K562 (cell line): ENCODE data around the gene PIMREG. TPM values are rescaled to one million over a fixed set of nuclear protein-coding genes. Genes with fewer than 3 reads are reported as not detected.

ENCODE experiments used
- ATAC-seq: fragments of 200-7000 bp; cut with Tn5 transposase; 3 replicates; pipeline ENCODE4 v1.9.1; 2020; ENCODE audit warnings: moderate library complexity
- BruUV-seq: library from RNA; stranded (reverse); fragments of 400-500 nt; replicated peaks from 2 replicates; lab custom pipeline; 2021; lab: Mats Ljungman, UMichigan
- CTCF ChIA-PET: fragments of 300-600 bp; formaldehyde crosslinking; extraction: SDS; loops from one replicate; lab custom pipeline; 2021; ENCODE audit warnings: low intra/inter-chr PET ratio; lab: Yijun Ruan, JAX
- POLR2A ChIA-PET: fragments of 300-600, 350-650 bp; sonication (Branson Sonifier 250); formaldehyde crosslinking; extraction: SDS; loops from one replicate; lab custom pipeline; 2021; ENCODE audit warnings: antibody characterized with exemption, inconsistent platforms; lab: Yijun Ruan, JAX
- DNase-seq, 4 experiments: peaks; one replicate each; pipeline versions ENCODE4 v3.0.0 to v3.0.0-alpha.2; 2011 to 2018; ENCODE audit warnings: low spot score in 3 of 4, mixed read lengths in 3 of 4; ENCODE audit errors: extremely low read depth in 1 of 4
- FAIRE-seq: peaks from 2 replicates; lab custom pipeline; 2011; peaks lifted over from hg19 to GRCh38; lab: Jason Lieb, UNC
- H2AFZ ChIP-seq: 2 replicates; pipeline ENCODE4 v1.6.0; 2011; ENCODE audit warnings: low read depth, low read length, control low read depth, inconsistent platforms
- H3K27ac ChIP-seq: fragments of 200-600 bp; 3 replicates; pipeline ENCODE4 v1.8.0; 2011; ENCODE audit warnings: low read depth, mild to moderate bottlenecking, control low read depth, inconsistent platforms, low read length, moderate library complexity, mixed read lengths; ENCODE audit errors: extremely low read depth
- H3K27me3 ChIP-seq, 2 experiments: fragments of 300-600 bp in 1 of 2; 2 replicates in 1 of 2; 3 replicates in 1 of 2; pipeline versions ENCODE4 v1.6.0 to v1.8.0; 2011; ENCODE audit warnings: inconsistent platforms in 2 of 2, low read length in 2 of 2, mild to moderate bottlenecking in 1 of 2, mixed read lengths in 1 of 2, moderate library complexity in 1 of 2; ENCODE audit not compliant: control insufficient read depth in 2 of 2, insufficient read depth in 2 of 2
- H3K36me3 ChIP-seq: fragments of 300-600 bp; 3 replicates; pipeline ENCODE4 v1.8.0; 2011; ENCODE audit warnings: mild to moderate bottlenecking, low read length, inconsistent platforms; ENCODE audit not compliant: control insufficient read depth, insufficient read depth
- H3K4me1 ChIP-seq, 2 experiments: fragments of 200-600 bp in 1 of 2; replicated peaks in 1 of 2; 2 replicates in 1 of 2; 3 replicates in 1 of 2; pipeline versions ENCODE4 v1.5.1 to v1.8.0; 2011; ENCODE audit warnings: inconsistent platforms in 2 of 2, low read length in 2 of 2, mild to moderate bottlenecking in 1 of 2, mixed read lengths in 1 of 2, moderate library complexity in 1 of 2; ENCODE audit not compliant: control insufficient read depth in 2 of 2, insufficient read depth in 2 of 2
- H3K4me2 ChIP-seq: 2 replicates; pipeline ENCODE4 v1.6.1; 2011; ENCODE audit warnings: low read length, control low read depth, inconsistent platforms, mixed read lengths; ENCODE audit not compliant: insufficient read depth
- H3K4me3 ChIP-seq: fragments of 200-600 bp; sonication (generic), shearing (Covaris generic); 2 replicates; pipeline ENCODE4 v1.5.1; 2016; ENCODE audit warnings: control low read depth, inconsistent platforms
- H3K79me2 ChIP-seq: fragments of 200-600 bp; 3 replicates; pipeline ENCODE4 v1.8.0; 2011; ENCODE audit warnings: low read length, inconsistent platforms; ENCODE audit not compliant: control insufficient read depth, insufficient read depth
- H3K9ac ChIP-seq, 2 experiments: 2 replicates each; pipeline versions ENCODE4 v1.6.0 to v1.6.1; 2011; ENCODE audit warnings: low read depth in 2 of 2, low read length in 2 of 2, control low read depth in 1 of 2, inconsistent platforms in 1 of 2, mild to moderate bottlenecking in 1 of 2, mixed read lengths in 1 of 2; ENCODE audit not compliant: insufficient read depth in 1 of 2
- H3K9me1 ChIP-seq: one replicate; pipeline ENCODE4 v1.6.0; 2011; ENCODE audit warnings: inconsistent platforms, mild to moderate bottlenecking, low read length, moderate library complexity; ENCODE audit not compliant: control insufficient read depth, insufficient read depth
- H3K9me3 ChIP-seq: replicated peaks from 2 replicates; pipeline ENCODE4 v1.5.1; 2011; ENCODE audit warnings: low read depth, low read length, inconsistent platforms; ENCODE audit not compliant: control insufficient read depth, insufficient read depth
- H4K20me1 ChIP-seq: replicated peaks from 2 replicates; pipeline ENCODE4 v1.6.1; 2011; ENCODE audit warnings: low read length, inconsistent platforms, mixed read lengths; ENCODE audit not compliant: control insufficient read depth, insufficient read depth
- FOXM1 ChIP-seq, 2 experiments: fragments of 450-650 bp in 1 of 2; sonication (generic) in 1 of 2; formaldehyde crosslinking in 1 of 2; IDR thresholded peaks; 2 replicates each; pipeline versions ENCODE4 v1.6.1 to v1.9.0; 2017 to 2022; ENCODE audit warnings: low read depth in 2 of 2, mild to moderate bottlenecking in 2 of 2, missing genetic modification reagents in 1 of 2, moderate library complexity in 1 of 2
- FOXP1 ChIP-seq: sonication (generic); formaldehyde crosslinking; IDR thresholded peaks from 2 replicates; pipeline ENCODE4 v1.8.0; 2022; ENCODE audit warnings: mild to moderate bottlenecking, missing genetic modification reagents
- MTA3 ChIP-seq: fragments of 450-650 bp; formaldehyde crosslinking; IDR thresholded peaks from 2 replicates; pipeline ENCODE4 v1.6.1; 2017; ENCODE audit warnings: mild to moderate bottlenecking, borderline replicate concordance
- NR1H2 ChIP-seq: sonication (generic); formaldehyde crosslinking; IDR thresholded peaks from 2 replicates; pipeline ENCODE4 v1.4.0; 2020; ENCODE audit warnings: mild to moderate bottlenecking, missing genetic modification reagents
- PHTF2 ChIP-seq: fragments of 250-450 bp; sonication (Bioruptor Pico); IDR thresholded peaks from 2 replicates; pipeline ENCODE4 v1.5.0; 2021; ENCODE audit warnings: mild to moderate bottlenecking
- YBX1 ChIP-seq: fragments of 450-650 bp; IDR thresholded peaks from 2 replicates; pipeline ENCODE4 v1.7.1; 2016; ENCODE audit warnings: mild to moderate bottlenecking
- ZBTB33 ChIP-seq: sonication (generic); formaldehyde crosslinking; IDR thresholded peaks from 2 replicates; pipeline ENCODE4 v1.8.1; 2023; ENCODE audit warnings: mild to moderate bottlenecking, missing genetic modification reagents
- ZNF589 ChIP-seq: fragments of 200-800 bp; sonication (Bioruptor generic); IDR thresholded peaks from 2 replicates; pipeline ENCODE4 v1.6.1; 2016; ENCODE audit warnings: low read depth, missing genetic modification characterization, missing compliant biosample characterization
- ZNF655 ChIP-seq: fragments of 250-450 bp; sonication (Bioruptor Pico); IDR thresholded peaks from 2 replicates; pipeline ENCODE4 v1.5.0; 2021
- ZNF707 ChIP-seq: fragments of 250-450 bp; sonication (Bioruptor Pico); conservative IDR thresholded peaks from 2 replicates; pipeline ENCODE4 v1.8.0; 2022; ENCODE audit warnings: inconsistent platforms, mild to moderate bottlenecking, moderate library complexity
- WGBS: fragments of 100-300 bp; shearing (Covaris generic); methylation state at CpG from one replicate; pipeline ENCODE4 v1.1.6; 2016; ENCODE audit warnings: low coverage, mixed read lengths; ENCODE audit not compliant: insufficient coverage; ENCODE audit errors: missing lambda C conversion rate; 5-methylcytosine and 5-hydroxymethylcytosine counted together
- in situ Hi-C: fragments of 300-500 bp; cut with MboI; formaldehyde crosslinking; loops from 4 replicates; pipeline ENCODE4 v1.15.0; 2018; ENCODE audit warnings: inconsistent platforms, mixed read lengths
- intact Hi-C: fragments of 100-400 bp; cut with micrococcal nuclease; formaldehyde crosslinking; loops from 2 replicates; pipeline ENCODE4 v1.14.2; 2022
- polyA plus RNA-seq, 8 experiments: library from polyadenylated mRNA; depleted of rRNA in 4 of 8; stranded (reverse) in 5 of 8; unstranded in 3 of 8; fragments of >200 nt; fragmentation: Nextera tagmentation in 2 of 8; fragmentation: Illumina TruSeq in 1 of 8; extraction: Ambion mirVana in 2 of 8; extraction: Trizol in 1 of 8; gene quantifications; 2 replicates each; pipeline versions ENCODE4 v1.2.1 to v1.2.3, GENCODE V29; 2011 to 2014; ENCODE audit warnings: inconsistent platforms in 1 of 8, missing spikeins in 1 of 8
- total RNA-seq, 7 experiments: library from RNA; depleted of rRNA in 6 of 7; stranded (reverse); fragments of >200 nt in 6 of 7; fragmentation: Illumina TruSeq in 2 of 7; extraction: Trizol in 2 of 7; gene quantifications; 2 replicates each; pipeline versions ENCODE4 v1.2.1 to v1.2.3, GENCODE V29; 2011 to 2021; ENCODE audit warnings: low replicate concordance in 1 of 7

Gene PIMREG
- total and polyA plus RNA-seq, 9 of the 15 experiments (the other 6 are each of a cell fraction or from before 2014, with no cell fraction given): 1.1 to 16.7 (median 9.4) TPM

- no peak for FAIRE-seq
- Histone ChIP-seq H3K27me3 (peaks cover 2 to 39% of the 10 kb centered on the region in 2 experiments; a peak in 2 of 5 replicates), H3K4me1 (no peaks in the 10 kb centered on the region)
Observed at GRCh38 chr17:6423931-6424330, 20.3 kb upstream of the PIMREG start.

GRCh38 chr17:6425407-6425806 is 18.8 kb upstream of the PIMREG start:
- Histone ChIP-seq H4K20me1 (no peaks in the 10 kb centered on the region; the same call in 1 of the 2 replicates), H3K9me1 (no peaks in the 10 kb centered on the region), H2AFZ (no peak overlapping the region), H3K9me3 (no peaks in the 10 kb centered on the region), H3K4me1 (no peaks in the 10 kb centered on the region), H3K36me3 (no peaks in the 10 kb centered on the region), H3K27me3 (peaks cover 0 to 36% of the 10 kb centered on the region in 2 experiments; a peak in 2 of 5 replicates), H3K4me3 (no peak overlapping the region), H3K79me2 (no peaks in the 10 kb centered on the region), H3K4me2 (no peak overlapping the region), H3K27ac (no peak overlapping the region), H3K9ac (no peak overlapping the region; a peak in 1 of 4 replicates)
- no peak for FAIRE-seq
- no TSS peak for BruUV-seq
- DNase-seq: no peak
- POLR2A ChIA-PET: interaction anchor here (0.6 to 1.2 kb wide), 2 partner anchors 11 to 223 kb away, joined by 3 to 5 read pairs; no protein-coding TSS in a partner anchor
- WGBS: 12% methylated on average over 5 of the region's 18 CpGs
- in situ Hi-C loops (loop anchor here (5.0 to 25.0 kb wide), 2 partner anchors 838 to 1188 kb away; partner anchors contain the start of gene SCIMP), intact Hi-C loops (loop anchor here (10.0 kb wide), 1 partner anchor 831 kb away; no protein-coding TSS in a partner anchor)
- ATAC-seq: no peak
- CTCF ChIA-PET: no interaction called here
- TF ChIP-seq YBX1: no peak
- no peak for TF ChIP-seq ZNF655
- TF ChIP-seq ZBTB33 (CRISPR knock-in tag): no peak
- no peak for TF ChIP-seq PHTF2 (CRISPR knock-in tag)
- TF ChIP-seq ZNF589 (CRISPR knock-in tag): no peak
- no peak for TF ChIP-seq ZNF707 (CRISPR knock-in tag)

More at GRCh38 chr17:6423931-6424330, 20.3 kb upstream of the PIMREG start:
- no peak overlapping the region for H3K9ac ChIP-seq
- no peak overlapping the region for H3K27ac ChIP-seq
- CTCF ChIA-PET: no interaction called here
- H3K4me2 ChIP-seq: no peak overlapping the region
- DNase-seq: no peak
- TF ChIP-seq NR1H2 (no peak), FOXP1 (CRISPR knock-in tag) (no peak), MTA3 (no peak), FOXM1 (IDR thresholded peaks at IDR 0.05; ENCODE audit: low read depth) (no peak), FOXM1 (CRISPR knock-in tag; IDR thresholded peaks at IDR 0.05; ENCODE audit: low read depth) (no peak)
- TF ChIP-seq, all 486 proteins: peak for 0
- no peaks in the 10 kb centered on the region for H3K36me3 ChIP-seq
- H4K20me1 ChIP-seq: no peaks in the 10 kb centered on the region; the same call in 1 of the 2 replicates
- in situ Hi-C loops (loop anchor here (25.0 kb wide), 1 partner anchor 712 kb away; no protein-coding TSS in a partner anchor), intact Hi-C loops (loop anchor here (5.0 to 10.0 kb wide), 2 partner anchors 829 to 1177 kb away; no protein-coding TSS in a partner anchor)
- H3K9me3 ChIP-seq: no peaks in the 10 kb centered on the region
- no TSS peak for BruUV-seq
- POLR2A ChIA-PET: interaction anchor here (0.7 kb wide), 1 partner anchor 35 kb away, joined by 3 read pairs; no protein-coding TSS in a partner anchor
- ATAC-seq: no peak
- no peak overlapping the region for H2AFZ ChIP-seq
- H3K79me2 ChIP-seq: no peaks in the 10 kb centered on the region
- 1% methylated on average over 14 of the region's 14 CpGs for WGBS
- no peak overlapping the region for H3K4me3 ChIP-seq
- no peaks in the 10 kb centered on the region for H3K9me1 ChIP-seq
